DND-41 (cell line): Measurements from ENCODE around the gene RIN1.

ENCODE experiments used
- EZH2 ChIP-seq: IDR thresholded peaks from 3 replicates; pipeline ENCODE4 v1.6.1; 2012; ENCODE audit warnings: borderline replicate concordance, low read depth, mild to moderate bottlenecking, moderate library complexity, low read length, inconsistent platforms; ENCODE audit not compliant: severe bottlenecking
- TF ChIP-seq, protein P1 (sequence below): IDR thresholded peaks from 2 replicates; pipeline ENCODE4 v1.5.1; 2012; ENCODE audit warnings: borderline replicate concordance, low read length, moderate library complexity, mild to moderate bottlenecking; ENCODE audit not compliant: poor library complexity, severe bottlenecking; ENCODE audit errors: extremely low read depth

DNA sequence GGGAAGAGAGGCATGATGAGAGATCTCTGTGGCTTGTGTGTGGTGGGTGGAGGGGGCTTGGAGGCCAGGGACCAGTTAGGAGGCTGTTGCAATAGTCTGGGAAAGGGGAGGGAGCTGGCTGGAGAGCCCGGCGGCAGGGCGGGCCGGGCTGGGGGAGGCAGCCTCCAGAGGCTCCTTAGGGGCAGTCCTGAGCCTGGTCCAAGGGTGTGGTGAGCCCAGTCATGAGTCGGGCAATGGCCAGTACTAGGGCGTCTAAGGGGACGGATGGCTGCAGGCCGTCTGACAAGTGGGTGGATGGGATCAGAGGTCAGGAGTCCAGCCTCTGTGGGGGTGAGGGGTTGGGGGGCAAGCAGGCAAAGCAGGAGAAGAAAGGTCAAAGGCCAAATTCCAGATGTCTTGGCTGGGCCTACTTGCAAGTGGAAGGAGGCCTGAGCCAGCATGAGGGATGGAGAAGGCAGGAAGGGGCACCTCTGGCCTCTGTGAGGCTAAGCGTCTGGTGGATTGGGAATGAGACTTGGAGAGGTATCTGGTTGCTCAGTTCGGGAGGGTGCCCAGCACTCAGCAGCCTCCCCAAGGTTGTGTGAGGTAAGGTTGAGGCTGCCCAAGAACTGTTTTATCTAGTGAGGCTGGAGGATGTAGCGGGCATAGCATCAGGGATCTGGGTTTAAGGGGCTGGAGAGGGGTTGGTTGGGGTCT is 13.4 kb downstream of the RIN1 start:
- TF ChIP-seq, protein P1, sequence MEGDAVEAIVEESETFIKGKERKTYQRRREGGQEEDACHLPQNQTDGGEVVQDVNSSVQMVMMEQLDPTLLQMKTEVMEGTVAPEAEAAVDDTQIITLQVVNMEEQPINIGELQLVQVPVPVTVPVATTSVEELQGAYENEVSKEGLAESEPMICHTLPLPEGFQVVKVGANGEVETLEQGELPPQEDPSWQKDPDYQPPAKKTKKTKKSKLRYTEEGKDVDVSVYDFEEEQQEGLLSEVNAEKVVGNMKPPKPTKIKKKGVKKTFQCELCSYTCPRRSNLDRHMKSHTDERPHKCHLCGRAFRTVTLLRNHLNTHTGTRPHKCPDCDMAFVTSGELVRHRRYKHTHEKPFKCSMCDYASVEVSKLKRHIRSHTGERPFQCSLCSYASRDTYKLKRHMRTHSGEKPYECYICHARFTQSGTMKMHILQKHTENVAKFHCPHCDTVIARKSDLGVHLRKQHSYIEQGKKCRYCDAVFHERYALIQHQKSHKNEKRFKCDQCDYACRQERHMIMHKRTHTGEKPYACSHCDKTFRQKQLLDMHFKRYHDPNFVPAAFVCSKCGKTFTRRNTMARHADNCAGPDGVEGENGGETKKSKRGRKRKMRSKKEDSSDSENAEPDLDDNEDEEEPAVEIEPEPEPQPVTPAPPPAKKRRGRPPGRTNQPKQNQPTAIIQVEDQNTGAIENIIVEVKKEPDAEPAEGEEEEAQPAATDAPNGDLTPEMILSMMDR = no peak
- TF ChIP-seq EZH2 = no peak
